DOHH2 (cell line): ENCODE measurements around the gene CCM2.

Source experiments
- H3F3A ChIP-seq: fragments of 200-600 bp; sonication (generic), shearing (Covaris generic); 2 replicates; pipeline ENCODE4 v1.6.0; 2016; ENCODE audit warnings: antibody characterized with exemption, mild to moderate bottlenecking; ENCODE audit not compliant: control insufficient read depth, insufficient read depth
- H3K27ac ChIP-seq: fragments of 200-600 bp; sonication (generic); 2 replicates; pipeline ENCODE4 v1.5.1; 2014; ENCODE audit warnings: low read depth, mild to moderate bottlenecking, low read length, moderate library complexity
- H3K27me3 ChIP-seq: fragments of 200-600 bp; sonication (generic); 2 replicates; pipeline ENCODE4 v1.6.1; 2014; ENCODE audit warnings: mild to moderate bottlenecking, low read length, mixed read lengths; ENCODE audit not compliant: control insufficient read depth
- H3K36me3 ChIP-seq: fragments of 200-600 bp; sonication (generic); 2 replicates; pipeline ENCODE4 v1.6.1; 2014; ENCODE audit warnings: mild to moderate bottlenecking, low read length, moderate library complexity, mixed read lengths; ENCODE audit not compliant: control insufficient read depth
- H3K4me1 ChIP-seq: fragments of 200-600 bp; sonication (generic); 2 replicates; pipeline ENCODE4 v1.6.1; 2014; ENCODE audit warnings: mild to moderate bottlenecking, low read length, mixed read lengths; ENCODE audit not compliant: control insufficient read depth
- H3K4me2 ChIP-seq: fragments of 200-600 bp; sonication (generic); 2 replicates; pipeline ENCODE4 v1.6.0; 2014; ENCODE audit warnings: mild to moderate bottlenecking, low read length, moderate library complexity
- H3K4me3 ChIP-seq: fragments of 200-600 bp; sonication (generic); 2 replicates; pipeline ENCODE4 v1.5.1; 2014; ENCODE audit warnings: mild to moderate bottlenecking, low read length, mixed read lengths
- H3K79me2 ChIP-seq: fragments of 200-600 bp; sonication (generic); 2 replicates; pipeline ENCODE4 v1.6.1; 2014; ENCODE audit warnings: mild to moderate bottlenecking, low read length, mixed read lengths; ENCODE audit not compliant: control insufficient read depth
- H3K9me2 ChIP-seq: fragments of 200-600 bp; sonication (generic); replicated peaks from 2 replicates; pipeline ENCODE4 v1.6.1; 2014; ENCODE audit warnings: mild to moderate bottlenecking, low read length, mixed read lengths; ENCODE audit not compliant: control insufficient read depth
- H3K9me3 ChIP-seq: fragments of 200-600 bp; sonication (generic); 2 replicates; pipeline ENCODE4 v1.6.1; 2014; ENCODE audit warnings: antibody characterized with exemption, low read length, mixed read lengths; ENCODE audit not compliant: control insufficient read depth, insufficient read depth
- H4K20me1 ChIP-seq: fragments of 200-600 bp; sonication (generic); 2 replicates; pipeline ENCODE4 v1.6.0; 2014; ENCODE audit warnings: low read depth, mild to moderate bottlenecking, antibody characterized with exemption, low read length, moderate library complexity; ENCODE audit not compliant: control insufficient read depth, insufficient read depth
- CTCF ChIP-seq: fragments of 200-600 bp; sonication (generic); IDR thresholded peaks from one replicate; pipeline ENCODE4 v1.5.1; 2014; ENCODE audit warnings: antibody characterized with exemption, mild to moderate bottlenecking, low read depth, low read length; ENCODE audit not compliant: poor library complexity, severe bottlenecking
- EZH2phosphoT487 ChIP-seq: fragments of 200-600 bp; sonication (generic); IDR thresholded peaks from 2 replicates; pipeline ENCODE4 v1.6.1; 2017; ENCODE audit warnings: borderline replicate concordance, mild to moderate bottlenecking, antibody characterized with exemption, low read length, moderate library complexity, mixed read lengths

The CCM2 gene

GRCh38 chr7:45037876-45038275, 37.9 kb downstream of the CCM2 start:
- H3K4me2 ChIP-seq: no peak overlapping the region
- H4K20me1 ChIP-seq: peaks cover 28% of the 10 kb centered on the region; the same call in 1 of the 2 replicates
- H3K9me2 ChIP-seq: no peaks in the 10 kb centered on the region
- no peak for TF ChIP-seq CTCF
- no peak for TF ChIP-seq EZH2phosphoT487
- no peaks in the 10 kb centered on the region for H3K9me3 ChIP-seq
- no peaks in the 10 kb centered on the region for H3K27me3 ChIP-seq
- no peak overlapping the region for H3K4me3 ChIP-seq
- H3K79me2 ChIP-seq: peaks cover 81% of the 10 kb centered on the region
- no peak overlapping the region for H3K27ac ChIP-seq
- H3K36me3 ChIP-seq: peaks cover 74% of the 10 kb centered on the region
- H3F3A ChIP-seq: 0 out of 2 replicates have a peak, but pooled peaks cover 4% of the 10 kb centered on the region
- H3K4me1 ChIP-seq: peaks cover 23% of the 10 kb centered on the region

- no peaks in the 10 kb centered on the region for H3K27me3 ChIP-seq
- peaks cover 76% of the 10 kb centered on the region for H3K36me3 ChIP-seq
- H3K4me3 ChIP-seq: no peak overlapping the region
- H3K9me3 ChIP-seq: no peaks in the 10 kb centered on the region
- no peak overlapping the region for H3K27ac ChIP-seq
- no peaks in the 10 kb centered on the region for H3K9me2 ChIP-seq
- peaks cover 13% of the 10 kb centered on the region for H3K4me1 ChIP-seq
- peaks cover 19% of the 10 kb centered on the region; the same call in 1 of the 2 replicates for H4K20me1 ChIP-seq
- peaks cover 79% of the 10 kb centered on the region for H3K79me2 ChIP-seq
- H3F3A ChIP-seq: no peaks in the 10 kb centered on the region
- TF ChIP-seq CTCF (no peak), EZH2phosphoT487 (no peak)
- H3K4me2 ChIP-seq: no peak overlapping the region
Measured at GRCh38 chr7:45039106-45039505, 39.1 kb downstream of the CCM2 start.

GRCh38 chr7:45044338-45044737, 44.3 kb downstream of the CCM2 start:
- Histone ChIP-seq H3K36me3 (peaks cover 91% of the 10 kb centered on the region), H3K4me2 (no peak overlapping the region), H3K4me1 (no peaks in the 10 kb centered on the region), H3F3A (peaks cover 1% of the 10 kb centered on the region), H3K9me3 (no peaks in the 10 kb centered on the region), H3K27ac (no peak overlapping the region), H3K27me3 (no peaks in the 10 kb centered on the region), H4K20me1 (0 out of 2 replicates have a peak, but pooled peaks cover 5% of the 10 kb centered on the region), H3K4me3 (no peak overlapping the region), H3K9me2 (no peaks in the 10 kb centered on the region), H3K79me2 (peaks cover 45% of the 10 kb centered on the region)
- TF ChIP-seq CTCF (no peak), EZH2phosphoT487 (no peak)
